PFSK-1 (cell line): Measurements from ENCODE around the gene EVI5.

Source experiments
- FOXP2 ChIP-seq: optimal IDR thresholded peaks from 2 replicates; pipeline ENCODE3; 2011; ENCODE audit warnings: borderline replicate concordance, control low read depth, inconsistent platforms; ENCODE audit not compliant: insufficient read depth; ENCODE audit errors: extremely low read length, extremely low read depth
- POLR2AphosphoS5 ChIP-seq: IDR thresholded peaks from 2 replicates; pipeline ENCODE4 v1.6.1; 2012; ENCODE audit warnings: low read depth, mild to moderate bottlenecking, control low read depth, low read length, moderate library complexity
- TAF1 ChIP-seq: IDR thresholded peaks from 2 replicates; pipeline ENCODE4 v1.6.1; 2012; ENCODE audit warnings: low read length, control low read depth, borderline replicate concordance; ENCODE audit not compliant: insufficient read depth
- TF ChIP-seq, protein P1 (sequence below), 2 experiments: IDR thresholded peaks; 2 replicates each; pipeline versions ENCODE4 v1.6.1 to v1.8.0; 2011 to 2012; ENCODE audit warnings: low read depth in 2 of 2, low read length in 2 of 2, control low read depth in 1 of 2, inconsistent platforms in 1 of 2, mild to moderate bottlenecking in 1 of 2, moderate library complexity in 1 of 2; ENCODE audit not compliant: insufficient read depth in 1 of 2

DNA sequence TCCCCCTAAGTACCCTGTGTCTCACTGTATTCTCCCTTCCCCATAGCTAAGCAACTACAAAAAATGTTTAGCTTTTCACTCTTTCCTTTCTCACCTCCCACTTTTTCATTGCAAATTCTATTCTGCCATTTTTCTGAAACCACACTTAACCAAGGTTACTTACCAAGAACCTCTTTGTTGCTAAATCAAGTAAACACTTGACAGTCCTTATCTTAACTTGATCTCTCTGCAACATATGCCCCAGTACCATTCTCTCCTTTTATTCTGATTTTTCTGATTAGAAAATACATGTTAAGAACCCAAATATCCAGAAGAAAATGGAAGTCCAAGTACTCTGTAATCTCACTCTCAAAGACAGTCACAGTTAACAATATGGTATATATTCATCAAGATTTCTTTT is 16.0 kb downstream of the EVI5 start:
- no peak for TF ChIP-seq POLR2AphosphoS5
- TF ChIP-seq TAF1 = no peak
- TF ChIP-seq, protein P1, sequence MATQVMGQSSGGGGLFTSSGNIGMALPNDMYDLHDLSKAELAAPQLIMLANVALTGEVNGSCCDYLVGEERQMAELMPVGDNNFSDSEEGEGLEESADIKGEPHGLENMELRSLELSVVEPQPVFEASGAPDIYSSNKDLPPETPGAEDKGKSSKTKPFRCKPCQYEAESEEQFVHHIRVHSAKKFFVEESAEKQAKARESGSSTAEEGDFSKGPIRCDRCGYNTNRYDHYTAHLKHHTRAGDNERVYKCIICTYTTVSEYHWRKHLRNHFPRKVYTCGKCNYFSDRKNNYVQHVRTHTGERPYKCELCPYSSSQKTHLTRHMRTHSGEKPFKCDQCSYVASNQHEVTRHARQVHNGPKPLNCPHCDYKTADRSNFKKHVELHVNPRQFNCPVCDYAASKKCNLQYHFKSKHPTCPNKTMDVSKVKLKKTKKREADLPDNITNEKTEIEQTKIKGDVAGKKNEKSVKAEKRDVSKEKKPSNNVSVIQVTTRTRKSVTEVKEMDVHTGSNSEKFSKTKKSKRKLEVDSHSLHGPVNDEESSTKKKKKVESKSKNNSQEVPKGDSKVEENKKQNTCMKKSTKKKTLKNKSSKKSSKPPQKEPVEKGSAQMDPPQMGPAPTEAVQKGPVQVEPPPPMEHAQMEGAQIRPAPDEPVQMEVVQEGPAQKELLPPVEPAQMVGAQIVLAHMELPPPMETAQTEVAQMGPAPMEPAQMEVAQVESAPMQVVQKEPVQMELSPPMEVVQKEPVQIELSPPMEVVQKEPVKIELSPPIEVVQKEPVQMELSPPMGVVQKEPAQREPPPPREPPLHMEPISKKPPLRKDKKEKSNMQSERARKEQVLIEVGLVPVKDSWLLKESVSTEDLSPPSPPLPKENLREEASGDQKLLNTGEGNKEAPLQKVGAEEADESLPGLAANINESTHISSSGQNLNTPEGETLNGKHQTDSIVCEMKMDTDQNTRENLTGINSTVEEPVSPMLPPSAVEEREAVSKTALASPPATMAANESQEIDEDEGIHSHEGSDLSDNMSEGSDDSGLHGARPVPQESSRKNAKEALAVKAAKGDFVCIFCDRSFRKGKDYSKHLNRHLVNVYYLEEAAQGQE (IDR thresholded peaks at IDR 0.05; ENCODE audit: insufficient read depth in 1 of 2, low read depth in 2 of 2, low read length in 2 of 2) = no peak
- no peak for TF ChIP-seq FOXP2
